ENCODE results near the gene HNRNPD. TPM values are rescaled to one million over a fixed set of nuclear protein-coding genes. Genes with fewer than 3 reads are reported as not detected.
"Not testable (repeated sequence)": the region's sequence is repeated elsewhere in the genome, so short reads cannot be mapped to it uniquely, and the experiment has no call there.

Gene HNRNPD

GRCh38 chr4:82346126-82346525 is 27.7 kb downstream of the HNRNPD start:
- H3K9ac ChIP-seq (ENCODE audit: low read depth, low read length) = no peak overlapping the region
- H3K4me1 ChIP-seq (ENCODE audit: control insufficient read depth, insufficient read depth, low read length) = no peaks in the 10 kb centered on the region
- H3K9me3 ChIP-seq (replicated peaks; ENCODE audit: low read length) = no peaks in the 10 kb centered on the region
- no peaks in the 10 kb centered on the region for H3K27me3 ChIP-seq (ENCODE audit: control insufficient read depth, insufficient read depth, low read length)
- peaks cover 10% of the 10 kb centered on the region for H3K36me3 ChIP-seq (ENCODE audit: insufficient read depth, low read length)
- no peak overlapping the region for H3K4me3 ChIP-seq (ENCODE audit: low read length)
- no peak overlapping the region for H3K4me2 ChIP-seq (ENCODE audit: low read length)

- Histone ChIP-seq H3K4me3 (ENCODE audit: low read length) (no peak overlapping the region), H3K4me1 (ENCODE audit: control insufficient read depth, insufficient read depth, low read length) (no peaks in the 10 kb centered on the region), H3K9me3 (replicated peaks; ENCODE audit: low read length) (peaks cover 2% of the 10 kb centered on the region)
Observed at GRCh38 chr4:82335043-82335442, 38.7 kb downstream of the HNRNPD start.

GRCh38 chr4:82333641-82334040 is 40.1 kb downstream of the HNRNPD start:
- H3K4me1 ChIP-seq (ENCODE audit: control insufficient read depth, insufficient read depth, low read length); H3K36me3 ChIP-seq (ENCODE audit: insufficient read depth, low read length); H3K4me3 ChIP-seq (ENCODE audit: low read length); H3K27me3 ChIP-seq (ENCODE audit: control insufficient read depth, insufficient read depth, low read length); H3K4me2 ChIP-seq (ENCODE audit: low read length); H3K9ac ChIP-seq (ENCODE audit: low read depth, low read length); H3K9me3 ChIP-seq (replicated peaks; ENCODE audit: low read length): not testable (repeated sequence)

More at GRCh38 chr4:82335043-82335442, 38.7 kb downstream of the HNRNPD start:
- Histone ChIP-seq H3K36me3 (ENCODE audit: insufficient read depth, low read length) (no peaks in the 10 kb centered on the region), H3K9ac (ENCODE audit: low read depth, low read length) (no peak overlapping the region), H3K27me3 (ENCODE audit: control insufficient read depth, insufficient read depth, low read length) (no peaks in the 10 kb centered on the region), H3K4me2 (ENCODE audit: low read length) (no peak overlapping the region)

- Histone ChIP-seq H3K36me3 (ENCODE audit: insufficient read depth, low read length) (no peaks in the 10 kb centered on the region), H3K4me1 (ENCODE audit: control insufficient read depth, insufficient read depth, low read length) (no peaks in the 10 kb centered on the region), H3K27me3 (ENCODE audit: control insufficient read depth, insufficient read depth, low read length) (no peaks in the 10 kb centered on the region), H3K4me2 (ENCODE audit: low read length) (no peak overlapping the region), H3K9me3 (replicated peaks; ENCODE audit: low read length) (peaks cover 2% of the 10 kb centered on the region), H3K4me3 (ENCODE audit: low read length) (no peak overlapping the region), H3K9ac (ENCODE audit: low read depth, low read length) (no peak overlapping the region)
Observed at GRCh38 chr4:82331814-82332213, 42.0 kb downstream of the HNRNPD start.

GRCh38 chr4:82320351-82320750 is 53.4 kb downstream of the HNRNPD start:
- Histone ChIP-seq H3K36me3 (ENCODE audit: insufficient read depth, low read length) (no peaks in the 10 kb centered on the region), H3K4me3 (ENCODE audit: low read length) (no peak overlapping the region), H3K9me3 (replicated peaks; ENCODE audit: low read length) (no peaks in the 10 kb centered on the region), H3K4me2 (ENCODE audit: low read length) (no peak overlapping the region), H3K27me3 (ENCODE audit: control insufficient read depth, insufficient read depth, low read length) (no peaks in the 10 kb centered on the region), H3K4me1 (ENCODE audit: control insufficient read depth, insufficient read depth, low read length) (no peaks in the 10 kb centered on the region), H3K9ac (ENCODE audit: low read depth, low read length) (no peak overlapping the region)

- H3K27me3 ChIP-seq (ENCODE audit: control insufficient read depth, insufficient read depth, low read length); H3K9me3 ChIP-seq (replicated peaks; ENCODE audit: low read length); H3K4me3 ChIP-seq (ENCODE audit: low read length); H3K9ac ChIP-seq (ENCODE audit: low read depth, low read length); H3K4me2 ChIP-seq (ENCODE audit: low read length); H3K36me3 ChIP-seq (ENCODE audit: insufficient read depth, low read length); H3K4me1 ChIP-seq (ENCODE audit: control insufficient read depth, insufficient read depth, low read length): not testable (repeated sequence)
Observed at GRCh38 chr4:82303063-82303462, 70.7 kb downstream of the HNRNPD start.

Small RNAs within 50 kb of the gene (small RNA-seq; reads per million reads assigned to genes)
- not detected for gene RF00150
